ENCODE results near the gene DDO.

- no peak for TF ChIP-seq POLR2AphosphoS5 (IDR thresholded peaks at IDR 0.05; ENCODE audit: borderline replicate concordance, low read depth, low read length)
- TF ChIP-seq EZH2 (IDR thresholded peaks at IDR 0.05): no peak
- no peak for TF ChIP-seq FOXP2 (optimal IDR thresholded peaks at IDR 0.05; ENCODE audit: control extremely low read depth, extremely low read length, insufficient read depth)
Observed at GRCh38 chr6:110422444-110422822, 7.1 kb upstream of the DDO start.
